Stimulated activated memory B cell treated with anti-CD40 and anti-IgM and Interleukin-4, amounts not matched to agents 10 μg/mL and 1 μg/mL and 100 μg/mL, for 72 hours (primary cell): ENCODE data around the gene KLK14.

Experiments used
- ATAC-seq: fragments of 150-1000 bp; cut with Tn5 transposase; 2 replicates; pipeline ENCODE4 v1.10.0; 2021
- H3K27ac Mint-ChIP-seq: one replicate; pipeline ENCODE4 v1.8.0; 2022; ENCODE audit warnings: mild to moderate bottlenecking, mixed read lengths
- H3K27me3 Mint-ChIP-seq: one replicate; pipeline ENCODE4 v1.8.0; 2022; ENCODE audit warnings: mixed read lengths
- H3K36me3 Mint-ChIP-seq: one replicate; pipeline ENCODE4 v1.8.0; 2022; ENCODE audit warnings: mixed read lengths
- H3K4me1 Mint-ChIP-seq: one replicate; pipeline ENCODE4 v1.8.0; 2022; ENCODE audit warnings: mixed read lengths
- H3K4me3 Mint-ChIP-seq: one replicate; pipeline ENCODE4 v1.8.0; 2022; ENCODE audit warnings: mild to moderate bottlenecking, moderate library complexity, mixed read lengths
- H3K9me3 Mint-ChIP-seq: one replicate; pipeline ENCODE4 v1.8.0; 2022; ENCODE audit warnings: mixed read lengths

KLK14 gene

DNA sequence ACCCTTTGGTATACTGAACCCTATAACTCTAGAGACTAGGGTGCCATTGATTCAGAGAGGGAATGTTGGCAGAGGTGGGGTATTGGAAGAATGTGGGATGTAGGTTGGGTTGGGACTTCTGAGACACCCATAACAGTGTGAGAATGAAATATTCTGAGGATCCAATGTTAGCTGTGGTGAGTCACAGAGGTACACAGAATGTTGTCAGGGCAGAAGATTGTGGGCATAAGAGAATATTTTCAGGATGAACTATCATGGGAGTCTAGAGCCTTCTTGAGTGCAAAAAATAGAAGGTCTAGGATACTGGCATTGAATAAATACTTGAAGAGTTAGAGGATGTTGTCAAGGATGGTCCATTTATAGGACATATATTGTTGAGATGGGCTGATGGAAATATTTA is 26.8 kb downstream of the KLK14 start:
- peaks cover 13% of the 10 kb centered on the region for H3K9me3 Mint-ChIP-seq
- no peaks in the 10 kb centered on the region for H3K4me1 Mint-ChIP-seq
- H3K27me3 Mint-ChIP-seq, result peaks cover 61% of the 10 kb centered on the region
- no peak overlapping the region for H3K27ac Mint-ChIP-seq
- no peak overlapping the region for H3K4me3 Mint-ChIP-seq
- ATAC-seq, result no peak
- no peaks in the 10 kb centered on the region for H3K36me3 Mint-ChIP-seq

- no peaks in the 10 kb centered on the region for H3K36me3 Mint-ChIP-seq
- H3K9me3 Mint-ChIP-seq, result peaks cover 9% of the 10 kb centered on the region
- no peak overlapping the region for H3K4me3 Mint-ChIP-seq
- H3K4me1 Mint-ChIP-seq, result no peaks in the 10 kb centered on the region
- H3K27me3 Mint-ChIP-seq, result peaks cover 7% of the 10 kb centered on the region
- no peak for ATAC-seq
- no peak overlapping the region for H3K27ac Mint-ChIP-seq
Measured at GRCh38 chr19:51047031-51047335, 35.7 kb downstream of the KLK14 start.

- Mint-ChIP-seq H3K4me1 (no peaks in the 10 kb centered on the region), H3K27me3 (peaks cover 5% of the 10 kb centered on the region), H3K9me3 (peaks cover 9% of the 10 kb centered on the region), H3K36me3 (no peaks in the 10 kb centered on the region), H3K27ac (no peak overlapping the region), H3K4me3 (no peak overlapping the region)
- no peak for ATAC-seq
Measured at GRCh38 chr19:51044327-51044726, 38.4 kb downstream of the KLK14 start.

GRCh38 chr19:51043497-51043896 is 39.2 kb downstream of the KLK14 start:
- Mint-ChIP-seq H3K9me3 (peaks cover 6% of the 10 kb centered on the region), H3K4me3 (no peak overlapping the region), H3K36me3 (no peaks in the 10 kb centered on the region), H3K27me3 (no peaks in the 10 kb centered on the region), H3K4me1 (no peaks in the 10 kb centered on the region), H3K27ac (no peak overlapping the region)
- ATAC-seq, result no peak

DNA sequence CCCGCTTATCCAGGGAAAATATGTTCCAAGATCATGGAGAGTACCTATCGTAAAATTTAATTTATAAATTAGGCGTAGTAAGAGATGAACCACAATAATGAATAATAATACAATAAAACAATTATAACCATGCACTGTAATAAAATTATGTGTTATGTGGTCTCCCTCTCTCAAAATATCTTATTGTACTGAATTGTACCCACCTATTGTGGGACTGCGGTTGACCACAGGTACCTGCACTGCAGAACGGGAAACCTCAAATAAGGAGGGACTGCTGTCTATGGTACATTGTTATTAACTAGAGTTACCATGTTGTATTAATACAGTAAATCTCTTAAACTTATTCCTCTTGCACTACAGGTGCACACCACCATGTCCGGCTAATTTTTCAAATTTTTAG is 42.5 kb downstream of the KLK14 start:
- Mint-ChIP-seq H3K4me3 (no peak overlapping the region), H3K27me3 (peaks cover 7% of the 10 kb centered on the region), H3K27ac (no peak overlapping the region), H3K4me1 (no peaks in the 10 kb centered on the region), H3K36me3 (no peaks in the 10 kb centered on the region), H3K9me3 (peaks cover 2% of the 10 kb centered on the region)
- no peak for ATAC-seq

DNA sequence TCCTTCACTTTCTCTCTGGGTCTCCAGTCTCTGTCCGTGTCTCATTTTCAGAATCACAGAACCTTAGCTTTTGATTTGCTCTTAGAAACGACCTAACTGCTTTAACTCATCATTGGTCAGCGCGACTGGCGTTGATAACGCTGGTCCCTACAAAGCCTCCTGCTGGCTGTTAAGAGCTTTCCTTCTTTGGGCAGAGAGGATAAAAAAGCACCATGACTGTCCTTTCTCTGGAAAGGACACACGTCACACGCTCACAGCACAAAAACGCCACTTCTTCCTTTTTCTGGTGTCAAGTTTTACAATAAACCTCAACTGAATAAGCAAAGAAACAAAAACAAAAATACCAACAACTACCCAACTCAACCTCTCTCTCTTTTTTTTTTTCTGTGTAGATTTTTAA is 46.2 kb downstream of the KLK14 start:
- ATAC-seq, result no peak
- H3K27me3 Mint-ChIP-seq, result peaks cover 39% of the 10 kb centered on the region
- no peak overlapping the region for H3K27ac Mint-ChIP-seq
- no peaks in the 10 kb centered on the region for H3K4me1 Mint-ChIP-seq
- no peak overlapping the region for H3K4me3 Mint-ChIP-seq
- no peaks in the 10 kb centered on the region for H3K36me3 Mint-ChIP-seq
- peaks cover under 1% of the 10 kb centered on the region for H3K9me3 Mint-ChIP-seq

DNA sequence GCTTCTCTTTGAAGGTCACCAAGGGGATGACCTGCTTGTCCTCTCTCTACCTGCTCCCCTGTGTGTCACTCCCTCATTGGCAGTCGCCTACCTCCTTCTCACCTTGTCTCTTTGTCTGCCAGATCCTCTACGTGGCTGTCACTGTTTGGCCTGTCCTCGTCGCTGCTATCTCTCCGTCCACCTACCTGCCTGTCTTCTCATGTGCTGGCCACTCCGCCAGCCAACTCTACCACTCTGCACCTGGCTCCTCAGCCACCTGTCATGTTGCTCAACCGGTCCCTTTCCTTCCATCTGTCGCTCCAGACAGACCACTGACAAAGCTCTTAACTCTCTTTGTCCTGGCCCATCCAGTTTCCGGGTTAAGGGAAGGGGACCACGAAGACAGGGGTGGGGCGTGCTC is 48.0 kb downstream of the KLK14 start, which contains the start of gene KLK12:
KLK12 (minus strand) TSS at position 299 of the 400 bp plus-strand sequence. CDS start 381 bp downstream, outside the sequence.
- no peak within 1 kb of the TSS for H3K27ac Mint-ChIP-seq
- H3K27me3 Mint-ChIP-seq, result peaks cover 52% of the 10 kb centered on the region
- H3K36me3 Mint-ChIP-seq, result no peaks in the 10 kb centered on the region
- no peaks in the 10 kb centered on the region for H3K4me1 Mint-ChIP-seq
- peaks cover 12% of the 10 kb centered on the region for H3K9me3 Mint-ChIP-seq
- no peak within 1 kb of the TSS for H3K4me3 Mint-ChIP-seq
- no peak for ATAC-seq

- Mint-ChIP-seq H3K4me1 (no peaks in the 10 kb centered on the region), H3K9me3 (peaks cover 12% of the 10 kb centered on the region), H3K27me3 (peaks cover 62% of the 10 kb centered on the region), H3K4me3 (no peak overlapping the region), H3K36me3 (no peaks in the 10 kb centered on the region), H3K27ac (no peak overlapping the region)
- ATAC-seq, result no peak
Measured at GRCh38 chr19:51031880-51032225, 50.8 kb downstream of the KLK14 start.

- Mint-ChIP-seq H3K36me3 (no peaks in the 10 kb centered on the region), H3K27ac (no peak overlapping the region), H3K4me3 (no peak overlapping the region), H3K27me3 (peaks cover 67% of the 10 kb centered on the region), H3K4me1 (no peaks in the 10 kb centered on the region), H3K9me3 (peaks cover 12% of the 10 kb centered on the region)
- ATAC-seq, result no peak
Measured at GRCh38 chr19:51031220-51031879, 51.3 kb downstream of the KLK14 start.

GRCh38 chr19:51030631-51031030 is 52.1 kb downstream of the KLK14 start:
- Mint-ChIP-seq H3K4me3 (no peak overlapping the region), H3K36me3 (no peaks in the 10 kb centered on the region), H3K27ac (no peak overlapping the region), H3K9me3 (peaks cover 12% of the 10 kb centered on the region), H3K4me1 (no peaks in the 10 kb centered on the region), H3K27me3 (peaks cover 65% of the 10 kb centered on the region)
- no peak for ATAC-seq

DNA sequence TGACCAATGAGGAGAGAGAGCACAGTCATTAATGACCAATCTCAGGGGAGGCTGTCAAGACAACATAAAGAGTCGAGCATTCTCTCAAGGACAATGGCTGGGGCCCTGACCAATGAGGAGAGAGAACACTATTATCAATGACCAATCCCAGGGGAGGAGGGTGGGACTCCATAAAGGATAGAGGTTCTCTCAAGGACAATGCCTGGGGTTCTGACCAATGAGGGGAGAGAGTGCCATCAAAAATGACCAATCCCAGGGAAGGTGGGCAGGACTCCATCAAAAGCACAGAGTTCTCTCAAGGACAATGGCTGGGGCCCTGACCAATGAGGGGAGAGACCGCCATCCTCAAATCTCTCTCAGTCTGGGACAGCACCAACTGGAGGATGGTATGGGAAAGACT is 53.0 kb downstream of the KLK14 start:
- Mint-ChIP-seq H3K4me3 (no peak overlapping the region), H3K27ac (no peak overlapping the region), H3K36me3 (no peaks in the 10 kb centered on the region), H3K27me3 (peaks cover 59% of the 10 kb centered on the region), H3K4me1 (no peaks in the 10 kb centered on the region), H3K9me3 (peaks cover 12% of the 10 kb centered on the region)
- no peak for ATAC-seq
